Stomach (tissue), 9 donors: ENCODE results near the gene CDK17. TPM values are rescaled to one million over a fixed set of nuclear protein-coding genes. Genes with fewer than 3 reads are reported as not detected.
A peak's percentile ranks its signal among the peaks of the same experiment; 100 is the strongest.

Source experiments
- DNase-seq, 2 donors: peaks; one replicate each; pipeline versions ENCODE4 v3.0.0 to v3.0.0-alpha.2; 2013 to 2019
- H3K27ac ChIP-seq, 5 donors: fragments of 200-600 bp in 4 of 5; sonication (generic) in 4 of 5; one replicate each; pipeline ENCODE4 v1.5.1; 2013 to 2019; ENCODE audit warnings: mild to moderate bottlenecking in 1 of 5, moderate library complexity in 1 of 5
- H3K27me3 ChIP-seq, 3 donors: fragments of 200-600 bp; sonication (generic); one replicate each; pipeline ENCODE4 v1.5.1; 2017 to 2019; ENCODE audit warnings: mixed run types in 1 of 3
- H3K36me3 ChIP-seq, 4 donors: fragments of 200-600 bp; sonication (generic); 1 replicate in 3 of 4; 2 replicates in 1 of 4; pipeline ENCODE4 v1.5.1; 2016 to 2019
- H3K4me1 ChIP-seq, 4 donors: fragments of 200-600 bp; sonication (generic); one replicate each; pipeline ENCODE4 v1.5.1; 2016 to 2019
- H3K4me3 ChIP-seq, 4 donors: fragments of 200-600 bp; sonication (generic) in 3 of 4; one replicate each; pipeline ENCODE4 v1.5.1; 2016 to 2019; ENCODE audit warnings: mild to moderate bottlenecking in 1 of 4
- H3K9me3 ChIP-seq, 4 donors: fragments of 200-600 bp; sonication (generic); one replicate each; pipeline ENCODE4 v1.5.1; 2016 to 2019
- EP300 ChIP-seq: sonication (generic); formaldehyde crosslinking; IDR thresholded peaks from one replicate; pipeline ENCODE4 v1.6.1; 2017; ENCODE audit warnings: antibody characterized with exemption
- POLR2A ChIP-seq, 4 donors: fragments of 450-650 bp; IDR thresholded peaks; one replicate each; pipeline ENCODE4 v1.6.1; 2016; ENCODE audit warnings: antibody characterized with exemption in 4 of 4, control low read depth in 2 of 4, mild to moderate bottlenecking in 1 of 4, moderate library complexity in 1 of 4
- POLR2AphosphoS5 ChIP-seq, 3 donors: sonication (generic); formaldehyde crosslinking; IDR thresholded peaks; one replicate each; pipeline ENCODE4 v1.6.1; 2016; ENCODE audit warnings: antibody characterized with exemption in 3 of 3
- WGBS, 5 donors: extraction: QIAGEN DNeasy Blood & Tissue Kit in 3 of 5; methylation state at CpG; one replicate each; pipeline versions ENCODE4 v1.1.5 to v1.1.7; 2013 to 2018; 5-methylcytosine and 5-hydroxymethylcytosine counted together
- intact Hi-C: fragments of 100-400 bp; cut with DNase I; formaldehyde crosslinking; loops from one replicate; pipeline ENCODE4 v1.15.1; 2023; ENCODE audit warnings: low total_unique reads
- polyA plus RNA-seq, 3 donors: library from polyadenylated mRNA; stranded (reverse); fragments of 200-250 nt; gene quantifications; one replicate each; pipeline ENCODE4 v1.2.3, GENCODE V29; 2013
- total RNA-seq, 5 donors: library from RNA; depleted of rRNA; stranded (reverse); fragments of >200 nt; gene quantifications; one replicate each; pipeline versions ENCODE4 v1.1.0 to v1.2.3, GENCODE V29; 2014 to 2016
- TF ChIP-seq, protein P1 (sequence below), 7 experiments: fragments of 450-650 bp in 4 of 7; fragments of 200-600 bp in 3 of 7; sonication (generic) in 3 of 7; IDR thresholded peaks; one replicate each; pipeline ENCODE4 v1.5.1; 2016 to 2019; ENCODE audit warnings: antibody characterized with exemption in 7 of 7, control low read depth in 2 of 7, mild to moderate bottlenecking in 1 of 7
- donor health status: healthy with polysubstance abuse.
- donor health status: Bipolar disorder and iron deficiency.
- donor health status: healthy.

CDK17 gene
- total and polyA plus RNA-seq, 8 donors: 5.4 to 137 (median 40.5) TPM

DNA sequence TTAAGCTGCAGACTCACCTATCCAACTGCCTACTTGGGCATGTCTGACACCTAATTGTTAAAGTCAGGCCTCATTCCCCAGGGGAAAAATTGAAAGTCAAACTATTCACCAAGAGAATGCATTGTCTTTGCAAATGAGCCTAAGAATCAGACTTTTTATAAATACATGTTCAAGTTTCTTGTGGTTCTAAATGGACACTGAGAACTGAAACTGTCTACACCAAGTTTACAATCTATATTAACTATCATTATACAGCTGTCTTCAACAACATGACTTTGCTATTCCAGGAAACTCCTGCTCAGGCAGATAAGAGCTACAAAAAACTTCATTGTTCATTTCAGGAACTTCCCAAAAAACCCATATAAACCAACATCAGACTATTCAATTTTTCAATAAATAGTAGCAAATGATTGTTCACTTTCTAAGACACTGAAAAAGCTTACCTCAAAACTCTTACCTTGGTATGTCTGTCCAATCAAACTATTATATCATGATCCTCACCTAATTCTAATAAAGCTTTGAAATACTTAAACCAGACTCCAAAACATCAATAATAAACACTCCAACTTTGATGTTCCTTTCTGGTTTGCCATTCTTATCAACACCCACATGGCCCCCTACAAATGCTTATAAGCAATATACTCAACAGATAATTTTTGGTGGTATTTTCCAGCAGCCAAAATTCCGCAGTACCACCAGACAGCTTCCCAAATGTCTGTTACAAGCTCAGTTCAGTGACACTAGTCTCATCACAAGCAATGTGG, 24.2 kb downstream of the CDK17 start:
- peak overlapping the region in 2 of 5 donors; percentile 28 to 33 for H3K27ac ChIP-seq
- TF ChIP-seq, protein P1, sequence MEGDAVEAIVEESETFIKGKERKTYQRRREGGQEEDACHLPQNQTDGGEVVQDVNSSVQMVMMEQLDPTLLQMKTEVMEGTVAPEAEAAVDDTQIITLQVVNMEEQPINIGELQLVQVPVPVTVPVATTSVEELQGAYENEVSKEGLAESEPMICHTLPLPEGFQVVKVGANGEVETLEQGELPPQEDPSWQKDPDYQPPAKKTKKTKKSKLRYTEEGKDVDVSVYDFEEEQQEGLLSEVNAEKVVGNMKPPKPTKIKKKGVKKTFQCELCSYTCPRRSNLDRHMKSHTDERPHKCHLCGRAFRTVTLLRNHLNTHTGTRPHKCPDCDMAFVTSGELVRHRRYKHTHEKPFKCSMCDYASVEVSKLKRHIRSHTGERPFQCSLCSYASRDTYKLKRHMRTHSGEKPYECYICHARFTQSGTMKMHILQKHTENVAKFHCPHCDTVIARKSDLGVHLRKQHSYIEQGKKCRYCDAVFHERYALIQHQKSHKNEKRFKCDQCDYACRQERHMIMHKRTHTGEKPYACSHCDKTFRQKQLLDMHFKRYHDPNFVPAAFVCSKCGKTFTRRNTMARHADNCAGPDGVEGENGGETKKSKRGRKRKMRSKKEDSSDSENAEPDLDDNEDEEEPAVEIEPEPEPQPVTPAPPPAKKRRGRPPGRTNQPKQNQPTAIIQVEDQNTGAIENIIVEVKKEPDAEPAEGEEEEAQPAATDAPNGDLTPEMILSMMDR (IDR thresholded peaks at IDR 0.05): no peak
- TF ChIP-seq EP300 (no peak), POLR2A (IDR thresholded peaks at IDR 0.05) (no peak), POLR2AphosphoS5 (IDR thresholded peaks at IDR 0.05) (no peak)

DNA sequence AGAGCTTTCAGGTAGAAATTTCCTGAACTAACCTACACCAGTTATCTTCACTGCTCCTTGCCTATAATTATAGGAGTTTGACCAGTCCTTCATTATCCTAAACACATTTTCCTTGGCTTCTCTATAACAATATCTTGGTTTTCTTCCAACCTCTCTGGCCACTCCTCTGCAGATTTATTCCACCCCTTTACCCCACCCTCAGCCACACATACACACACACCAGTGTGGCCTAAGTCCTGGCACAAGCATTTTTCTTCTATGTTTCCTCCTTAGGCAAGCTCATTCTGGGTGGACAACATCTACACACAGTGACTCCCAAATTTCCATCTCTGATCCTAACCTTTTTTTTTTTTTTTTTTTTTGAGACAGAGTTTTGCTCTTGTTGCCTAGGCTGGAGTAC, 25.1 kb downstream of the CDK17 start:
- H3K36me3 ChIP-seq: no peaks in the 10 kb centered on the region
- TF ChIP-seq, protein P1 (IDR thresholded peaks at IDR 0.05): no peak
- TF ChIP-seq EP300 (no peak), POLR2AphosphoS5 (IDR thresholded peaks at IDR 0.05) (no peak), POLR2A (IDR thresholded peaks at IDR 0.05) (no peak)
- peaks cover 23 to 89% (median 45%) of the 10 kb centered on the region in 4 donors for H3K4me1 ChIP-seq
- no peak overlapping the region for H3K4me3 ChIP-seq
- peak overlapping the region in 2 of 5 donors; percentile 1 to 33 for H3K27ac ChIP-seq
- intact Hi-C loops: no loop called here
- no peaks in the 10 kb centered on the region for H3K9me3 ChIP-seq
- DNase-seq: peak in 1 of 2 donors; percentile 29
- H3K27me3 ChIP-seq: no peaks in the 10 kb centered on the region

More for the DNA sequence above, 24.2 kb downstream of the CDK17 start:
- no peaks in the 10 kb centered on the region for H3K27me3 ChIP-seq
- no peaks in the 10 kb centered on the region for H3K9me3 ChIP-seq
- intact Hi-C loops: no loop called here
- WGBS, 5 donors: 76 to 100% (median 93%) methylated on average over 1 of the region's 1 CpG
- H3K36me3 ChIP-seq: no peaks in the 10 kb centered on the region
- peaks cover 23 to 89% (median 43%) of the 10 kb centered on the region in 4 donors for H3K4me1 ChIP-seq
- no peak overlapping the region for H3K4me3 ChIP-seq
- DNase-seq: no peak

DNA sequence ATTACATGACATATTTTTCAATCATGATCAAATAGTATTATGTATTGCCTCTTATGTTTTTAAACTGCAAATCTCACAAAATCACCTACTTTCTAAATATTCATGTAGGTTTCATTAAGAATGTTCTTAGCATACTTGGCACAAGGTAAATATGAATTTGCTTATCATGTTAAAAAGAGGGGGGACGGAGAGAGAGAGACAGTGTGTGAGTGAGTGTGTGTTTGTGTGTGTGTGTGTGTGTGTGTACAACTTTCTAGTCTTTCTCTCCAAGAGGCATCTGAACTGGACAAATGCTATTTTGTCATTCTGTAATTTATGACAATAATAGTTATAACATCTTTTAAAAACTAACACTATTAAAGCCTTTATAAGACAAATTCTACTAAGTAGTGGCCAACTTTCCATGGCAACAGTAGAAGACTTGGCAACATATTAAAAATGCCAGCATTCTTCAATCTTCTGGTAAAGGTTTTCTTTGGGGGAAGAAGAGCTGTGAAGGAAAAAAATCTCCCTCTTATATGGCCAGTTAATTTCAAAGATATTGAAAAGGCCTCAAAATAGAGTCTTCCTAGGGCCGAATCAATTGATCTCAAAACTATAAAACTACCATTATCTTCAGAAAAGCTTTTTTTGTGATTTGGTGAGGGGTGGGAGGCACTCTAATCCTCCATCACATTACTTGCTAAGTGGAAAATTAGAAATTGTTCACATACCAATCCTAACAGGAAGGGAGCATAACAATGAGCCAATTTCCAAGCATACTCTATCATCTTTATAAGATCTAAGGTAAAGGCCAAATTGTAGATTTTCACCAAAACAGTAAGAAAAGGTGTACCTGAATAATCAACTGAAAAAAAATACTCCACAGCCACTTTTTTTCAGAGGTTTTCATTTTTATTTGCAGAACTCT, 28.2 kb downstream of the CDK17 start:
- intact Hi-C loops: no loop called here
- TF ChIP-seq, protein P1 (IDR thresholded peaks at IDR 0.05): no peak
- TF ChIP-seq POLR2AphosphoS5 (IDR thresholded peaks at IDR 0.05) (no peak), POLR2A (IDR thresholded peaks at IDR 0.05) (no peak), EP300 (no peak)
- Histone ChIP-seq H3K27me3 (no peaks in the 10 kb centered on the region), H3K4me1 (peaks cover 23 to 89% (median 57%) of the 10 kb centered on the region in 4 donors), H3K27ac (no peak overlapping the region), H3K9me3 (no peaks in the 10 kb centered on the region), H3K36me3 (no peaks in the 10 kb centered on the region), H3K4me3 (no peak overlapping the region)
- DNase-seq: no peak
- 58 to 69% (median 63%) methylated on average over 2 of the region's 2 CpGs for WGBS, 5 donors

DNA sequence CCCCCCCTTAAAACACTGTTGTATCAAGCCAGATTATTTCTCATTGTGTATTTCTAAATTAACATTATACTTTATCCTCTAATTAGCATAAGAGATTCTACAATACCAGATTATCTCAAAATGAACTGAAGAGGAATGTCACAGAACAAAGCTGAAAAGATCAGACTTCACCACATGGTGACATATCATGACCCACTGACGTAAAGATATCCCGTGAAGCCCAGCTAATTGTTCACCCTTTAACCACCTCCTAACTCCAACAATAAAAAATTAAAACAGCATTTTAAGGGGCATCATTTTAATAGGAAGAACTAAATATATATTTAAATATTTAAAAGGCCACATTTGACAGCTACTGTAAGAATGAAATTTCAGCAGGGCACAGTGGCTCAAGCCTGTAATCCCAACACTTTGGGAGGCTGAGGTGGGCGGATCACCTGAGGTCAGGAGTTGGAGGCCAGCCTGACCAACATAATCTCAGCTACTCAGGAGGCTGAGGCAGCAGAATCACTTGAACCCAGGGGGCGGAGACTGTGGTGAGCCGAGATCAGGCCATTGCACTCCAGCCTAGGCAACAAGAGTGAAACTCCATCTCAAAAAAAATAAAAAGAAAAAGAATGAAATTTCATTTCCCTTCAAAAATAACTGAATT, 29.0 kb downstream of the CDK17 start:
- TF ChIP-seq EP300 (no peak), POLR2A (IDR thresholded peaks at IDR 0.05) (no peak), POLR2AphosphoS5 (IDR thresholded peaks at IDR 0.05) (no peak)
- TF ChIP-seq, protein P1 (IDR thresholded peaks at IDR 0.05): no peak
- no peak overlapping the region for H3K4me3 ChIP-seq
- WGBS, 5 donors: 72 to 78% (median 73%) methylated on average over 5 of the region's 5 CpGs
- H3K36me3 ChIP-seq: no peaks in the 10 kb centered on the region
- peaks cover 22 to 89% (median 57%) of the 10 kb centered on the region in 4 donors for H3K4me1 ChIP-seq
- H3K27me3 ChIP-seq: no peaks in the 10 kb centered on the region
- no peak overlapping the region for H3K27ac ChIP-seq
- no peak for DNase-seq
- H3K9me3 ChIP-seq: no peaks in the 10 kb centered on the region
- intact Hi-C loops: no loop called here
